Breast epithelium (tissue), 3 donors: ENCODE measurements around the gene ASMTL.
"Not testable (repeated sequence)": the region's sequence is repeated elsewhere in the genome, so short reads cannot be mapped to it uniquely, and the experiment has no call there.

Experiments used
- CTCF ChIP-seq, 3 donors: fragments of 450-650 bp; IDR thresholded peaks; one replicate each; pipeline ENCODE4 v1.5.1; 2016 to 2017; ENCODE audit warnings: antibody characterized with exemption in 3 of 3, mild to moderate bottlenecking in 3 of 3, moderate library complexity in 3 of 3
- POLR2A ChIP-seq: fragments of 450-650 bp; IDR thresholded peaks from one replicate; pipeline ENCODE4 v1.6.1; 2016; ENCODE audit warnings: antibody characterized with exemption, mild to moderate bottlenecking, moderate library complexity

GRCh38 chrX:1403867-1404266 lies 48.8 kb downstream of the ASMTL start:
- TF ChIP-seq CTCF (IDR thresholded peaks at IDR 0.05); POLR2A: not testable (repeated sequence)
